ENCODE results near the gene ZNF33A. TPM values are rescaled to one million over a fixed set of nuclear protein-coding genes. Genes with fewer than 3 reads are reported as not detected.

Gene ZNF33A
- total RNA-seq, 2 donors from 2014 or later: 15.9 to 19.6 TPM

DNA sequence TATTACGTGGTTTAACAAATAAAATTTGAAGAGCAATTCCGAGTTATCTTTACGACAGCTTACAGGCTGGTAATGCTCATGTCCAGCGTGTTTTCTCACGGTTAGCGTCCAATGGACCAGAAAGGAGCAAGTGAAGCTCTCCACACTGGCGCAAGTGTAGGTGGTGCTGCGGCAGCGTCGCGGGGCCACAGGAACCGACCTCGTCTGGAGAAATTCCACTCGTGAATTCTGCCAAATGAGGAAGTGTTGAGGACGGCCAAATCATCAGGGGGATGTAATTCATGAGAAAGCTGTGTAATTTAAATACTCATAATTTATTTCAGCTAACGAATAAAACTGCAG is 83.3 kb downstream of the ZNF33A start:
- no peak for DNase-seq (ENCODE audit: low spot score)
- H3K27me3 ChIP-seq: no peaks in the 10 kb centered on the region
- peak overlapping the region; percentile 78 for H3K4me3 ChIP-seq
- no peaks in the 10 kb centered on the region for H3K9me3 ChIP-seq
- H3K36me3 ChIP-seq: peaks cover 24% of the 10 kb centered on the region
- H3K27ac ChIP-seq: peak overlapping the region; percentile 84 to 88
- TF ChIP-seq, protein P1, sequence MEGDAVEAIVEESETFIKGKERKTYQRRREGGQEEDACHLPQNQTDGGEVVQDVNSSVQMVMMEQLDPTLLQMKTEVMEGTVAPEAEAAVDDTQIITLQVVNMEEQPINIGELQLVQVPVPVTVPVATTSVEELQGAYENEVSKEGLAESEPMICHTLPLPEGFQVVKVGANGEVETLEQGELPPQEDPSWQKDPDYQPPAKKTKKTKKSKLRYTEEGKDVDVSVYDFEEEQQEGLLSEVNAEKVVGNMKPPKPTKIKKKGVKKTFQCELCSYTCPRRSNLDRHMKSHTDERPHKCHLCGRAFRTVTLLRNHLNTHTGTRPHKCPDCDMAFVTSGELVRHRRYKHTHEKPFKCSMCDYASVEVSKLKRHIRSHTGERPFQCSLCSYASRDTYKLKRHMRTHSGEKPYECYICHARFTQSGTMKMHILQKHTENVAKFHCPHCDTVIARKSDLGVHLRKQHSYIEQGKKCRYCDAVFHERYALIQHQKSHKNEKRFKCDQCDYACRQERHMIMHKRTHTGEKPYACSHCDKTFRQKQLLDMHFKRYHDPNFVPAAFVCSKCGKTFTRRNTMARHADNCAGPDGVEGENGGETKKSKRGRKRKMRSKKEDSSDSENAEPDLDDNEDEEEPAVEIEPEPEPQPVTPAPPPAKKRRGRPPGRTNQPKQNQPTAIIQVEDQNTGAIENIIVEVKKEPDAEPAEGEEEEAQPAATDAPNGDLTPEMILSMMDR (IDR thresholded peaks at IDR 0.05): peak in 1 of 2 donors; percentile 17
- H3K4me1 ChIP-seq: peaks cover 0 to 9% of the 10 kb centered on the region in 2 donors

DNA sequence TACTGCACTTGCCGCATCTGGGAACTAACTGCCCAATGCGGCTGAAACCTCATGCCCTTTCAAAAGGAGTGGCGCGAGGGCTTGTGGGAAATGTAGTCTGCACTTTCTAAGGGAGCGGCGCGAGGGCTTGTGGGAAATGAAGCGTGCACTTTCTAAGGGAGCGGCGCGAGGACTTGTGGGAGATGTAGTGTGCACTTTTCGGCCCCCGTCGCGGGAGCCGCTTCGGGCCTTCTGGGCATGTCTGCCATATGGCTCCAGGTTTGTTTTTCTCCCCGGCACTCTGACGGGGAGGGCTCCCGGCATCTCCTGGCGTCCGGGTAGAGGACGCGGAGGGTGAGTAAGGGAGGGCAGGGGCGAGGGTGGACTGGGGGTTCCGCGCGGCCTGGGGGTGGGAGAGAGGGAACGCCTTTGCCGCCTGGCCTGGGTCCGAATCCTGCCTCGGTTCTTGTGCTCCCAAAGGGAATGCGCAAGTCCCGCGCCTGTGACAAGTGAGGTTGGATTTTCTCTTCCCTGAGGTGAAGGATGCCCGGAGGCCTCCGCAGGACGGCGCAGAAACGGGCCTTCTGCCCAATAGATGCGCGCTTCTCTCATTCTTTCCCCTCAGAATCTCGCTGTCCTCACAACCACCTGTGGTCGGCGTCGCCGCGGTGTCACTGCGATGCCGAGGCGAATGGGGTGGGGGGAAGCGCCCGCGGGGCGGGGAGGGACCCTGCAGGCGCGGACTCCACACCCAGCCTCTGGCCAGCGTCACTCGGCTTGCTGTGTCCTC is 83.9 kb downstream of the ZNF33A start, which contains the start of gene ZNF37A:
Gene ZNF37A, plus strand, starts transcription at position 180 of the 769 bp plus-strand sequence. CDS start 2,281 bp downstream, outside the sequence.
- peak; percentile 97 for DNase-seq (ENCODE audit: low spot score)
- Histone ChIP-seq H3K27ac (peak within 1 kb of the TSS; percentile 84 to 88), H3K27me3 (no peaks in the 10 kb centered on the region), H3K4me1 (peaks cover 0 to 9% of the 10 kb centered on the region in 2 donors), H3K9me3 (no peaks in the 10 kb centered on the region), H3K4me3 (peak within 1 kb of the TSS; percentile 78), H3K36me3 (peaks cover 24% of the 10 kb centered on the region)
- TF ChIP-seq, protein P1 (IDR thresholded peaks at IDR 0.05): peak in 1 of 2 donors; percentile 6

DNA sequence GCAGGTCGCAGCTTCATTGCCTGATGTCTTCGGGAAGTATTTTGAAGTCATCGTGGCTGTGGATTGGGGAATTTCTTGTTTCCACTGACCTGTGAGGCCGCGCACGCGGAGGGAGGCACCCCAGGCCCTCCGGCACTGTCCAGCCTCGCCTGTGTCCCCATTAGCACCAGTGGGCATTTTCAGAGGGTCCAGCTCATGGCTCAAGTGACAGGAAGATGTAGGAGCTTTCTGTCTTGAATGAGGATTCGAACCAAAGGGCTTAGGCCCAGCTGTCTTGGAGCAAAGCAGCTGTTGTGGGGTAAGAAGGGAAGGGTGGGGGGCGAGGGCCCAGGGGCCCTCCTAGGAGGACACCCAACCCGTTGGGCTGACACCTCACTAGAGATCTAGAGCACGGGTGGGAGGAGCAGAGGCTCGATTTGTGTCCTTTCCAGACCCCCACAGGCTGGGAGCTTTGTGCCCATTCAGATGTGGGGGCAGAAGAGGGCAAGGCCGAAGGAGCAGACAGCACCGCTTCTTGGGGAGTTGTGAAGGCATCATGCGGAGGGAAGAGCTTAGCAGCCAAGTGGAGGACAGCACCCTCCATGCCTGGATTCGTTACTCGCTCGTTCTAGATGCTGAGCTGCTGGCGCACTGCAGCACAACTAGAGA is 84.6 kb downstream of the ZNF33A start:
- H3K27me3 ChIP-seq: no peaks in the 10 kb centered on the region
- H3K4me3 ChIP-seq: peak overlapping the region; percentile 78
- H3K27ac ChIP-seq: peak overlapping the region; percentile 84 to 88
- H3K36me3 ChIP-seq: peaks cover 30% of the 10 kb centered on the region
- no peak for DNase-seq (ENCODE audit: low spot score)
- no peaks in the 10 kb centered on the region for H3K9me3 ChIP-seq
- TF ChIP-seq, protein P1 (IDR thresholded peaks at IDR 0.05): no peak
- H3K4me1 ChIP-seq: peaks cover 0 to 9% of the 10 kb centered on the region in 2 donors

DNA sequence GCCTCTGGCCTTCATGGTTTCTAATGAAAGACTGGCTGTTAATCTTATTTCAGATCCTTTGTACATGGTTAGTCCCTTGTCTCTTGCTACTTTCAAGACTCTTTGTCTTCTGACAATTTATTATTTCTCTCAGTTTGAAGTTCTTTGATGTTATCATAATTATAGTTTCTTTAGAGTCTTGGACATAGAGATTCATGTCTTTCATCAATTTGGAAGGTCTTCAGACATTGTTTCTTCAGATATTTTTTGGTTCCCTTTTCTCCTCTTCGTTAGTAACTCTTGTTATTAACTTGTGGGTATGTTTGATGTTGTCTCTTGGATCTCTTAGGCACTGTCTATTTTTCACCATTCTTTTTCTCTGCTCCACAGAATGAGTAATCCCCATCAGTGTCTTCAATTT is 92.4 kb downstream of the ZNF33A start:
- DNase-seq (ENCODE audit: low spot score): no peak
- no peaks in the 10 kb centered on the region for H3K27me3 ChIP-seq
- no peaks in the 10 kb centered on the region for H3K4me1 ChIP-seq
- H3K36me3 ChIP-seq: peaks cover 62% of the 10 kb centered on the region
- TF ChIP-seq, protein P1 (IDR thresholded peaks at IDR 0.05): no peak
- no peak overlapping the region for H3K4me3 ChIP-seq
- H3K27ac ChIP-seq: no peak overlapping the region
- H3K9me3 ChIP-seq: peaks cover 0 to 66% of the 10 kb centered on the region in 2 donors

DNA sequence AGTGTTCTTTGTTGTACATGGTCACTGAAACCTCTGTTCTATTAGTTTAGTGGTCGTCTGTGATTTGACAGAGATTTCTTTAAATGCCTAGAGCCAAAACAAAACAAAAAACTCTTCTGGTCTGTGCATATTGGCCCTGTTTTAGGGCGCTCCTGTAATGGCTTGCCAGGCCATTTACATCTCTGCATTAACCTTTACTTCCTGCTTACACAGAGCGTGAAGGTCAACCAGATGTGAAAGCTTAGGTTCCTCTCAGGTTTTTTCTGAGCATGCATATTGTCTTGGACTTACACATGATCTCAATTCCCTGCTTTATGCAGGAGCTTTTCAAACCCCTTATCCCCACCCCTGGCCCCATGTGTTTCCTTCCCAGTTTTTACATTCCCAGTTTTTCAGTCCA is 93.3 kb downstream of the ZNF33A start:
- H3K4me1 ChIP-seq: no peaks in the 10 kb centered on the region
- H3K9me3 ChIP-seq: peaks cover 0 to 74% of the 10 kb centered on the region in 2 donors
- no peaks in the 10 kb centered on the region for H3K27me3 ChIP-seq
- TF ChIP-seq, protein P1 (IDR thresholded peaks at IDR 0.05): no peak
- no peak overlapping the region for H3K4me3 ChIP-seq
- no peak for DNase-seq (ENCODE audit: low spot score)
- peaks cover 56% of the 10 kb centered on the region for H3K36me3 ChIP-seq
- no peak overlapping the region for H3K27ac ChIP-seq
